GM12801 (cell line): ENCODE data around the gene SDK1.

ENCODE experiments used
- TF ChIP-seq, protein P1 (sequence below): IDR thresholded peaks from one replicate; pipeline ENCODE4 v1.5.1; 2011; ENCODE audit warnings: control low read depth; ENCODE audit not compliant: insufficient read length; ENCODE audit errors: extremely low read depth

SDK1 gene

DNA sequence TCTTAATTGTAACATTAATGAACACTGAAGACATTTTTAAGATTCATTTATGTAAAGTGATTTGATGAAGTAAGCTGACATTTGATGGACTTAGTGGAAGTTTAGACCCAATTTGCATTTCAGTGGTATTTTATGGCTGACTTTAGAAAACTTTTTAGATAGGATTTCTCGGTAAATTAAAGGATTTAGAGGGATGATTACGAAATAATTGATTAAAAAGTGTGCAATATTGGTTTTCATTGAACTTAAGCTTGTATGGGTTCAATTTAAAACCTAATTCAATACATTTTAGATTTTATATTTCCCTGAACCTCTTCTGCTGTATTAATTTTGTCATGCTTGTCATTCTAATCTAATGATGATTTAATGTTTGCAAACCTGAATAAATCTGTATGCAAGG lies 135.1 kb downstream of the SDK1 start:
- TF ChIP-seq, protein P1, sequence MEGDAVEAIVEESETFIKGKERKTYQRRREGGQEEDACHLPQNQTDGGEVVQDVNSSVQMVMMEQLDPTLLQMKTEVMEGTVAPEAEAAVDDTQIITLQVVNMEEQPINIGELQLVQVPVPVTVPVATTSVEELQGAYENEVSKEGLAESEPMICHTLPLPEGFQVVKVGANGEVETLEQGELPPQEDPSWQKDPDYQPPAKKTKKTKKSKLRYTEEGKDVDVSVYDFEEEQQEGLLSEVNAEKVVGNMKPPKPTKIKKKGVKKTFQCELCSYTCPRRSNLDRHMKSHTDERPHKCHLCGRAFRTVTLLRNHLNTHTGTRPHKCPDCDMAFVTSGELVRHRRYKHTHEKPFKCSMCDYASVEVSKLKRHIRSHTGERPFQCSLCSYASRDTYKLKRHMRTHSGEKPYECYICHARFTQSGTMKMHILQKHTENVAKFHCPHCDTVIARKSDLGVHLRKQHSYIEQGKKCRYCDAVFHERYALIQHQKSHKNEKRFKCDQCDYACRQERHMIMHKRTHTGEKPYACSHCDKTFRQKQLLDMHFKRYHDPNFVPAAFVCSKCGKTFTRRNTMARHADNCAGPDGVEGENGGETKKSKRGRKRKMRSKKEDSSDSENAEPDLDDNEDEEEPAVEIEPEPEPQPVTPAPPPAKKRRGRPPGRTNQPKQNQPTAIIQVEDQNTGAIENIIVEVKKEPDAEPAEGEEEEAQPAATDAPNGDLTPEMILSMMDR = no peak

DNA sequence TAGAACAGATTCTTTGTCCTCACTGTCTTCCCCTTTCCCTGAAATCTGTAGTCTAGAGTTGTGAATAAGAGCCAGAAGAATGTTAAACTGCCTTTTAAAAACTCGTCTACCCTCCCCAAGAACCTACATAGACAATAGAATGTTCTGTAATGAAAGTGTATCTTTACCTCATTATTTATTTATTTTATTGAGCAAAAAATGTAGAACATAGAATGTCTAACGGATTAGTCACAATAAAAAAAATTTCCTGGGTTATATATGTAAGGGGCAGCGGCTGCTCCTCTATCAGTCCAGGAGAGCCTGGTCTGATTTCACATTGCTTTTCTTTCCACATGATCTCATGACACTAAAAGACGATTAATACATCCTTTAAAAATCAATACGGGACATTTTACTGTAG lies 135.7 kb downstream of the SDK1 start:
- TF ChIP-seq, protein P1 = no peak

DNA sequence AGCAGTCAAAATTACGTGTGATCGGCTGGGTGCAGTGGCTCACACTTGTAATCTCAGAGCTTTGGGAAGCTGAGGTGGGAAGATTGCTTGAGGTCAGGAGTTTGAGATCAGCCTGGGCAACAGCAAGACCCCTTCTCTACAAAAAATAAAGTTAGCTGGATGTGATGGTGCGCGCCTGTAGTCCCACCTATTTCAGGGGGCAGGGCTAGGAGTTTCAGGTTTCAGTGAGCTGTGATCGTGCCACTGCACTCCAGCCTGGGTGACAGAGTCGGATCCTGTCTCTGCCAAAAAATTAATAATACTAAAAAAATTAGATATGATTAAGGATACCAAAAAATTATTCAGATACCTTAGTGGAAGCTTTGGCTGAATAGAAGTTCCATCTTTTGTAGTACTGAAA lies 136.4 kb downstream of the SDK1 start:
- TF ChIP-seq, protein P1 = no peak

DNA sequence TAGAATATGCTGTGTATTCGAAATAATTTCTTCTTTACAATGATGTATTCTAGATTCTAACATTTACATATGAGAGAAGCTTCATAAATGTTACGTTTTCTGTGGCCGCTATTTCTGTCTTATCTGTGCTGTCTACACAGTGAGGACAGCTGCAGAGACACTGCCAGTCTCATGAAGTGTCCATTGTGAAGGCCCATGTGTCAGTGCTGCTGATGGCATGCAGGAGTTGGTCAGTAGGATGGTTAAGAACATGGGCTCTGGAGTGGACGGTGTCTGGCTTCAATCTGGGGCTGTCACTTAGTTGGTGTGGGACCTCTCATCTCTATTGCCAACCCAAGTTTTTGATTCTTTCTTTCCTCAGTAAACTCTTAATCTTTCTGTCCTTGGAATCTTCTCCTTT lies 137.3 kb downstream of the SDK1 start:
- TF ChIP-seq, protein P1 = no peak

DNA sequence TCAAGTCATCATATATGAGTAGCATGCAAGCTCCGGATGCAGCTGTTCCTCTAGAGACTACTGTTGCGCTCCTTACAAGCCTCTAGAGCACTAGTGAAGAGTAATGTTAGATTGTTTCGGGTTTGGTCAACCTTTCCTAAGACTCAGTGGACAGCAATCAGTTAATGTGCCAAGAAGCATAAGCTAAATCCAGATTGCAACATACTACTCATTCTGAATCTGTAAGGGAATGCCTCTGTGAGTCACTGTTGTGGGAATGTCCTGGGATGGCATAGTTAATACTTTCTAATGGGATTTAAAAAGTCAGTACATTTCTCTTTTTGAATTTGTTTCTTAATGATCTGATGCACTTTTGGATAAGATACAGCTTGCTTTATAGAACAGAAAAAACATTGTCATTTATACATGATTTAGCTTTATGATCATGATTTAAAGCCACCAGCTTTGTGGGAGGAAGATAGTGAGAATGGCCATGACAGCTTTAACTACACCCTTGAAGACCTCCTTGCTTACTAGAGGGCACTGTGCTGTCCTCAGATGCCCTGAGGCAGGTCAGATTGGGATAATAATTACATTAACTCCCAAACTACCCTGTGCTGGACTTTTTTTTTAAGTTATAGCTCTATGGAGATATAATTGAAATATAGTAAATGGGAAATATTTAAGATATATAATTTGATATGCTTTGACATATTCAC lies 138.4 kb downstream of the SDK1 start:
- TF ChIP-seq, protein P1 = no peak

DNA sequence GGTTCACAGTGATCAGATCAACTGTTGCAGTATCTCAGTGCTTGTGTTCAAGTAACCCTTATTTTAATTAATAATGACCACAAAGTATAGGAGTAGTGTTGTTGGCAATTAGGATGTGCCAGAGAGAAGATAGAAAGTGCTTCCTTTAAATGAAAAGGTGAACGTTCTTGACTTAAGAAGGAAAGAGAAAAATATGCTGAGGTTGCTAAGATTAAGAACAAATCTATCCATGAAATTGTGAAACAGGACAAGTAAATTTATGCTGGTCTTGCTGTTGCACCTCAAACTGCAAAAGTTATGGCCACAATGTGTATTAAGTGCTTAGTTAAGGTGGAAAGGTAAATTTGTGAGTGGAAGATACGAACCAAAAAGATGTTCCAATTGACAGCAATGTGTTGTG lies 139.5 kb downstream of the SDK1 start:
- TF ChIP-seq, protein P1 = no peak

DNA sequence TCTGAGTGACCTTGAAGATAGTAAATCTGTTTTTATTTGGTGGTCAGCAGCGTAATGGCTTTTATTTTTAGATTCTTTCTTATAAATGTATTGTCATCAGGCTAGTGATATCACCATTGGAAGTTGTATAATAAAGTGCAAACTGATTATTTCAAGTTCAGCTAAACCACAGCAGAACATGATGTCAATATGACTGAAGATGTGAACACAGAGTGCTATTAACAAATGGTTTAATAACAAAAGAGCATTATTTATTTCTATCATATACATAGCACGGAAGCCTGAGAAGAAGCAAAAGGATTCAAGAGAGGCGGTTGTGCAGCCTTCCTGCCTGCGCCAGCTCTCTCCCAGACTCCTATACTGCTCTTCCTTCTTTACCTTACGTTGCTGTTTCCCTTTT lies 142.7 kb downstream of the SDK1 start:
- TF ChIP-seq, protein P1 = no peak

DNA sequence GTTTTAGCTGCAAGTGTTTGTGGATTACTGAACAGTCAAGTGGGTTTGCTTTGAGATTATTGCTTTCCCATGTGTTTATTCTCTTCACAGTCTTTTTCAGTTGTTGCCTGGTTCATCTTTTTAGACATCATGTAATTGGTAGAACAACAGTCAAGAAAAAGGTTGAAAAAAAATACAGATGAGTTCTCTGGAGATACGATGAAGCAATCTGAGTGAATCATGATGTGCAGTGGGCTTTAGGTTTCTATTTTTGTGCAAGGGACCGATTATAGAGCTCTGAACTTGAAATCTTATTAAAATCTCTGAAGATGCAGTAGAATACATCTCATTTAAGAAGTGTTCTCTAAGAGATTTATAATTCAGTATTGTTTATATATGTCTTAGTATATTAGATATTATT lies 145.7 kb downstream of the SDK1 start:
- TF ChIP-seq, protein P1 = no peak
